K562 (cell line): ENCODE data around the gene CCP110. TPM values are rescaled to one million over a fixed set of nuclear protein-coding genes. Genes with fewer than 3 reads are reported as not detected.

Source experiments
- ATAC-seq: fragments of 200-7000 bp; cut with Tn5 transposase; 3 replicates; pipeline ENCODE4 v1.9.1; 2020; ENCODE audit warnings: moderate library complexity
- BruUV-seq: library from RNA; stranded (reverse); fragments of 400-500 nt; replicated peaks from 2 replicates; lab custom pipeline; 2021; lab: Mats Ljungman, UMichigan
- CTCF ChIA-PET: fragments of 300-600 bp; formaldehyde crosslinking; extraction: SDS; loops from one replicate; lab custom pipeline; 2021; ENCODE audit warnings: low intra/inter-chr PET ratio; lab: Yijun Ruan, JAX
- POLR2A ChIA-PET: fragments of 300-600, 350-650 bp; sonication (Branson Sonifier 250); formaldehyde crosslinking; extraction: SDS; loops from one replicate; lab custom pipeline; 2021; ENCODE audit warnings: antibody characterized with exemption, inconsistent platforms; lab: Yijun Ruan, JAX
- DNase-seq, 4 experiments: peaks; one replicate each; pipeline versions ENCODE4 v3.0.0 to v3.0.0-alpha.2; 2011 to 2018; ENCODE audit warnings: low spot score in 3 of 4, mixed read lengths in 3 of 4; ENCODE audit errors: extremely low read depth in 1 of 4
- FAIRE-seq: peaks from 2 replicates; lab custom pipeline; 2011; peaks lifted over from hg19 to GRCh38; lab: Jason Lieb, UNC
- H2AFZ ChIP-seq: 2 replicates; pipeline ENCODE4 v1.6.0; 2011; ENCODE audit warnings: low read depth, low read length, control low read depth, inconsistent platforms
- H3K27ac ChIP-seq: fragments of 200-600 bp; 3 replicates; pipeline ENCODE4 v1.8.0; 2011; ENCODE audit warnings: low read depth, mild to moderate bottlenecking, control low read depth, inconsistent platforms, low read length, moderate library complexity, mixed read lengths; ENCODE audit errors: extremely low read depth
- H3K27me3 ChIP-seq, 2 experiments: fragments of 300-600 bp in 1 of 2; 2 replicates in 1 of 2; 3 replicates in 1 of 2; pipeline versions ENCODE4 v1.6.0 to v1.8.0; 2011; ENCODE audit warnings: inconsistent platforms in 2 of 2, low read length in 2 of 2, mild to moderate bottlenecking in 1 of 2, mixed read lengths in 1 of 2, moderate library complexity in 1 of 2; ENCODE audit not compliant: control insufficient read depth in 2 of 2, insufficient read depth in 2 of 2
- H3K36me3 ChIP-seq: fragments of 300-600 bp; 3 replicates; pipeline ENCODE4 v1.8.0; 2011; ENCODE audit warnings: mild to moderate bottlenecking, low read length, inconsistent platforms; ENCODE audit not compliant: control insufficient read depth, insufficient read depth
- H3K4me1 ChIP-seq, 2 experiments: fragments of 200-600 bp in 1 of 2; replicated peaks in 1 of 2; 2 replicates in 1 of 2; 3 replicates in 1 of 2; pipeline versions ENCODE4 v1.5.1 to v1.8.0; 2011; ENCODE audit warnings: inconsistent platforms in 2 of 2, low read length in 2 of 2, mild to moderate bottlenecking in 1 of 2, mixed read lengths in 1 of 2, moderate library complexity in 1 of 2; ENCODE audit not compliant: control insufficient read depth in 2 of 2, insufficient read depth in 2 of 2
- H3K4me2 ChIP-seq: 2 replicates; pipeline ENCODE4 v1.6.1; 2011; ENCODE audit warnings: low read length, control low read depth, inconsistent platforms, mixed read lengths; ENCODE audit not compliant: insufficient read depth
- H3K4me3 ChIP-seq: fragments of 200-600 bp; sonication (generic), shearing (Covaris generic); 2 replicates; pipeline ENCODE4 v1.5.1; 2016; ENCODE audit warnings: control low read depth, inconsistent platforms
- H3K79me2 ChIP-seq: fragments of 200-600 bp; 3 replicates; pipeline ENCODE4 v1.8.0; 2011; ENCODE audit warnings: low read length, inconsistent platforms; ENCODE audit not compliant: control insufficient read depth, insufficient read depth
- H3K9ac ChIP-seq, 2 experiments: 2 replicates each; pipeline versions ENCODE4 v1.6.0 to v1.6.1; 2011; ENCODE audit warnings: low read depth in 2 of 2, low read length in 2 of 2, control low read depth in 1 of 2, inconsistent platforms in 1 of 2, mild to moderate bottlenecking in 1 of 2, mixed read lengths in 1 of 2; ENCODE audit not compliant: insufficient read depth in 1 of 2
- H3K9me1 ChIP-seq: one replicate; pipeline ENCODE4 v1.6.0; 2011; ENCODE audit warnings: inconsistent platforms, mild to moderate bottlenecking, low read length, moderate library complexity; ENCODE audit not compliant: control insufficient read depth, insufficient read depth
- H3K9me3 ChIP-seq: replicated peaks from 2 replicates; pipeline ENCODE4 v1.5.1; 2011; ENCODE audit warnings: low read depth, low read length, inconsistent platforms; ENCODE audit not compliant: control insufficient read depth, insufficient read depth
- H4K20me1 ChIP-seq: replicated peaks from 2 replicates; pipeline ENCODE4 v1.6.1; 2011; ENCODE audit warnings: low read length, inconsistent platforms, mixed read lengths; ENCODE audit not compliant: control insufficient read depth, insufficient read depth
- ETV1 ChIP-seq: fragments of 450-650 bp; conservative IDR thresholded peaks from 2 replicates; pipeline ENCODE4 v1.6.1; 2016; ENCODE audit warnings: missing genetic modification characterization, control low read depth, low read depth, missing compliant biosample characterization
- EZH2 ChIP-seq: IDR thresholded peaks from 2 replicates; pipeline ENCODE4 v1.6.1; 2012; ENCODE audit warnings: low read depth, mild to moderate bottlenecking, inconsistent platforms, low read length, borderline replicate concordance
- GTF2E2 ChIP-seq: fragments of 200-800 bp; sonication (Bioruptor generic); IDR thresholded peaks from 2 replicates; pipeline ENCODE4 v1.6.1; 2016; ENCODE audit warnings: missing genetic modification characterization, missing compliant biosample characterization
- KLF10 ChIP-seq: fragments of 250-450 bp; sonication (Bioruptor Pico); IDR thresholded peaks from 2 replicates; pipeline ENCODE4 v1.6.1; 2021; ENCODE audit warnings: matching md5 sums
- MEF2D ChIP-seq: conservative IDR thresholded peaks from 2 replicates; pipeline ENCODE4 v1.6.1; 2016; ENCODE audit warnings: low read depth, missing genetic modification characterization, missing compliant biosample characterization
- PRPF4 ChIP-seq: fragments of 200-400 bp; formaldehyde crosslinking; IDR thresholded peaks from one replicate; pipeline ENCODE4 v1.6.1; 2017; ENCODE audit warnings: low read length, low read depth, mild to moderate bottlenecking; ENCODE audit not compliant: insufficient read depth, poor library complexity, severe bottlenecking
- TCFL5 ChIP-seq: fragments of 250-450 bp; sonication (Bioruptor Pico); conservative IDR thresholded peaks from 2 replicates; pipeline ENCODE4 v1.6.1; 2021; ENCODE audit warnings: mild to moderate bottlenecking, moderate library complexity, matching md5 sums
- THRA ChIP-seq: fragments of 450-650 bp; IDR thresholded peaks from 2 replicates; pipeline ENCODE4 v1.6.1; 2017; ENCODE audit warnings: mild to moderate bottlenecking, moderate library complexity
- ZFP30 ChIP-seq: fragments of 250-450 bp; sonication (Bioruptor Pico); IDR thresholded peaks from 2 replicates; pipeline ENCODE4 v1.8.0; 2022; ENCODE audit warnings: moderate library complexity, mild to moderate bottlenecking, inconsistent platforms, borderline replicate concordance
- ZKSCAN8 ChIP-seq: fragments of 200-800 bp; sonication (Bioruptor generic); IDR thresholded peaks from 2 replicates; pipeline ENCODE4 v1.6.1; 2016; ENCODE audit warnings: missing genetic modification characterization, missing compliant biosample characterization
- ZNF124 ChIP-seq: sonication (generic); formaldehyde crosslinking; IDR thresholded peaks from 2 replicates; pipeline ENCODE4 v1.8.1; 2022; ENCODE audit warnings: missing genetic modification reagents
- ZNF668 ChIP-seq: fragments of 250-450 bp; sonication (Bioruptor Pico); IDR thresholded peaks from 2 replicates; pipeline ENCODE4 v1.8.0; 2022; ENCODE audit warnings: mild to moderate bottlenecking, inconsistent platforms
- WGBS: fragments of 100-300 bp; shearing (Covaris generic); methylation state at CpG from one replicate; pipeline ENCODE4 v1.1.6; 2016; ENCODE audit warnings: low coverage, mixed read lengths; ENCODE audit not compliant: insufficient coverage; ENCODE audit errors: missing lambda C conversion rate; 5-methylcytosine and 5-hydroxymethylcytosine counted together
- in situ Hi-C: fragments of 300-500 bp; cut with MboI; formaldehyde crosslinking; loops from 4 replicates; pipeline ENCODE4 v1.15.0; 2018; ENCODE audit warnings: inconsistent platforms, mixed read lengths
- intact Hi-C: fragments of 100-400 bp; cut with micrococcal nuclease; formaldehyde crosslinking; loops from 2 replicates; pipeline ENCODE4 v1.14.2; 2022
- polyA plus RNA-seq, 8 experiments: library from polyadenylated mRNA; depleted of rRNA in 4 of 8; stranded (reverse) in 5 of 8; unstranded in 3 of 8; fragments of >200 nt; fragmentation: Nextera tagmentation in 2 of 8; fragmentation: Illumina TruSeq in 1 of 8; extraction: Ambion mirVana in 2 of 8; extraction: Trizol in 1 of 8; gene quantifications; 2 replicates each; pipeline versions ENCODE4 v1.2.1 to v1.2.3, GENCODE V29; 2011 to 2014; ENCODE audit warnings: inconsistent platforms in 1 of 8, missing spikeins in 1 of 8
- total RNA-seq, 7 experiments: library from RNA; depleted of rRNA in 6 of 7; stranded (reverse); fragments of >200 nt in 6 of 7; fragmentation: Illumina TruSeq in 2 of 7; extraction: Trizol in 2 of 7; gene quantifications; 2 replicates each; pipeline versions ENCODE4 v1.2.1 to v1.2.3, GENCODE V29; 2011 to 2021; ENCODE audit warnings: low replicate concordance in 1 of 7

Gene CCP110
- total and polyA plus RNA-seq, 9 of the 15 experiments (the other 6 are each of a cell fraction or from before 2014, with no cell fraction given), result 3.5 to 16.1 (median 12.1) TPM

GRCh38 chr16:19506965-19507364 is 16.8 kb upstream of the CCP110 start:
- in situ Hi-C loops (no loop called here), intact Hi-C loops (no loop called here)
- H3K9ac ChIP-seq, result no peak overlapping the region
- peaks cover 59% of the 10 kb centered on the region for H3K36me3 ChIP-seq
- CTCF ChIA-PET, result no interaction called here
- H3K79me2 ChIP-seq, result no peaks in the 10 kb centered on the region
- no peaks in the 10 kb centered on the region for H3K27me3 ChIP-seq
- peaks cover 4% of the 10 kb centered on the region for H3K9me1 ChIP-seq
- H4K20me1 ChIP-seq, result no peaks in the 10 kb centered on the region
- FAIRE-seq, result no peak
- H3K9me3 ChIP-seq, result no peaks in the 10 kb centered on the region
- DNase-seq, result no peak
- POLR2A ChIA-PET, result interaction anchor here (0.5 kb wide), 1 partner anchor 117 kb away, joined by 3 read pairs; no protein-coding TSS in a partner anchor
- no peaks in the 10 kb centered on the region for H3K4me1 ChIP-seq
- no peak for ATAC-seq
- TF ChIP-seq MEF2D (tag) (no peak), PRPF4 (no peak), GTF2E2 (tag) (no peak), KLF10 (CRISPR knock-in tag) (no peak), TCFL5 (CRISPR knock-in tag) (no peak), EZH2 (no peak), ZNF124 (CRISPR knock-in tag) (no peak), ZKSCAN8 (no peak), ETV1 (tag) (no peak), THRA (no peak), ZNF668 (CRISPR knock-in tag) (no peak), ZFP30 (no peak)
- TF ChIP-seq, all 486 proteins: peak for 0
- Histone ChIP-seq H3K4me3 (no peak overlapping the region), H2AFZ (no peak overlapping the region), H3K4me2 (no peak overlapping the region), H3K27ac (no peak overlapping the region)
- WGBS, result 98% methylated on average over 4 of the region's 4 CpGs
- BruUV-seq, result no TSS peak
